Measurements from ENCODE around the gene EFTUD2.

EFTUD2 gene

GRCh38 chr17:44904001-44904984 is 5.0 kb upstream of the EFTUD2 start:
- Histone ChIP-seq H4K5ac (ENCODE audit: low read length) (no peak overlapping the region), H2BK5ac (ENCODE audit: low read length) (no peak overlapping the region), H3K23ac (ENCODE audit: low read length) (no peak overlapping the region), H3K36me3 (ENCODE audit: control insufficient read depth, insufficient read depth, low read length) (no peaks in the 10 kb centered on the region), H3K9ac (ENCODE audit: low read length) (no peak overlapping the region), H2BK120ac (ENCODE audit: low read depth, low read length) (no peak overlapping the region), H2AK5ac (ENCODE audit: low read length) (no peak overlapping the region), H3K4me3 (ENCODE audit: low read length) (no peak overlapping the region), H3K4me1 (ENCODE audit: control insufficient read depth, low read depth, low read length) (no peaks in the 10 kb centered on the region), H3K4ac (ENCODE audit: low read depth, low read length) (no peak overlapping the region), H3K56ac (ENCODE audit: low read length) (no peak overlapping the region), H3K79me2 (ENCODE audit: control insufficient read depth, insufficient read depth, low read length) (no peaks in the 10 kb centered on the region), H3K4me2 (ENCODE audit: low read length) (no peak overlapping the region), H3K27ac (ENCODE audit: low read depth, low read length) (no peak overlapping the region), H2BK15ac (replicated peaks; ENCODE audit: low read depth) (no peak overlapping the region), H3K18ac (ENCODE audit: low read length) (no peak overlapping the region), H4K8ac (ENCODE audit: low read depth, low read length) (no peak overlapping the region), H3K27me3 (ENCODE audit: insufficient read depth, low read length, poor library complexity) (no peaks in the 10 kb centered on the region), H3K79me1 (ENCODE audit: low read length) (no peaks in the 10 kb centered on the region)
- WGBS (ENCODE audit: extremely low coverage, insufficient coverage, low lambda C conversion rate) = no CpG with 5 or more reads among the region's 35 CpGs
- no peak for DNase-seq

GRCh38 chr17:44903012-44903685 is 3.9 kb upstream of the EFTUD2 start:
- Histone ChIP-seq H3K18ac (ENCODE audit: low read length) (no peak overlapping the region), H3K4ac (ENCODE audit: low read depth, low read length) (no peak overlapping the region), H4K5ac (ENCODE audit: low read length) (no peak overlapping the region), H2BK120ac (ENCODE audit: low read depth, low read length) (no peak overlapping the region), H3K27me3 (ENCODE audit: insufficient read depth, low read length, poor library complexity) (no peaks in the 10 kb centered on the region), H2BK5ac (ENCODE audit: low read length) (no peak overlapping the region), H4K8ac (ENCODE audit: low read depth, low read length) (no peak overlapping the region), H3K79me1 (ENCODE audit: low read length) (no peaks in the 10 kb centered on the region), H3K9ac (ENCODE audit: low read length) (no peak overlapping the region), H3K4me3 (ENCODE audit: low read length) (no peak overlapping the region), H2BK15ac (replicated peaks; ENCODE audit: low read depth) (no peak overlapping the region), H3K23ac (ENCODE audit: low read length) (no peak overlapping the region), H3K4me2 (ENCODE audit: low read length) (no peak overlapping the region), H3K27ac (ENCODE audit: low read depth, low read length) (no peak overlapping the region), H3K56ac (ENCODE audit: low read length) (no peak overlapping the region), H3K79me2 (ENCODE audit: control insufficient read depth, insufficient read depth, low read length) (peaks cover 9% of the 10 kb centered on the region), H2AK5ac (ENCODE audit: low read length) (no peak overlapping the region), H3K4me1 (ENCODE audit: control insufficient read depth, low read depth, low read length) (no peaks in the 10 kb centered on the region), H3K36me3 (ENCODE audit: control insufficient read depth, insufficient read depth, low read length) (no peaks in the 10 kb centered on the region)
- no CpG with 5 or more reads among the region's 8 CpGs for WGBS (ENCODE audit: extremely low coverage, insufficient coverage, low lambda C conversion rate)
- DNase-seq = no peak

- no peak overlapping the region for H3K56ac ChIP-seq (ENCODE audit: low read length)
- no peaks in the 10 kb centered on the region for H3K79me1 ChIP-seq (ENCODE audit: low read length)
- H2BK120ac ChIP-seq (ENCODE audit: low read depth, low read length) = no peak overlapping the region
- H3K9ac ChIP-seq (ENCODE audit: low read length) = no peak overlapping the region
- H3K4me3 ChIP-seq (ENCODE audit: low read length) = no peak overlapping the region
- H2BK15ac ChIP-seq (replicated peaks; ENCODE audit: low read depth) = no peak overlapping the region
- no peaks in the 10 kb centered on the region for H3K27me3 ChIP-seq (ENCODE audit: insufficient read depth, low read length, poor library complexity)
- no peaks in the 10 kb centered on the region for H3K36me3 ChIP-seq (ENCODE audit: control insufficient read depth, insufficient read depth, low read length)
- H3K4me1 ChIP-seq (ENCODE audit: control insufficient read depth, low read depth, low read length) = no peaks in the 10 kb centered on the region
- no peak for DNase-seq
- H3K79me2 ChIP-seq (ENCODE audit: control insufficient read depth, insufficient read depth, low read length) = peaks cover 12% of the 10 kb centered on the region
- no peak overlapping the region for H2BK5ac ChIP-seq (ENCODE audit: low read length)
- WGBS (ENCODE audit: extremely low coverage, insufficient coverage, low lambda C conversion rate) = no CpG with 5 or more reads among the region's 17 CpGs
- H3K18ac ChIP-seq (ENCODE audit: low read length) = no peak overlapping the region
- no peak overlapping the region for H3K27ac ChIP-seq (ENCODE audit: low read depth, low read length)
- no peak overlapping the region for H3K4ac ChIP-seq (ENCODE audit: low read depth, low read length)
- no peak overlapping the region for H3K23ac ChIP-seq (ENCODE audit: low read length)
- H2AK5ac ChIP-seq (ENCODE audit: low read length) = no peak overlapping the region
- no peak overlapping the region for H4K5ac ChIP-seq (ENCODE audit: low read length)
- H3K4me2 ChIP-seq (ENCODE audit: low read length) = no peak overlapping the region
- no peak overlapping the region for H4K8ac ChIP-seq (ENCODE audit: low read depth, low read length)
These were observed 3.0 kb upstream of the EFTUD2 start for GRCh38 chr17:44902135-44902760.

GRCh38 chr17:44901411-44901921 is 2.2 kb upstream of the EFTUD2 start:
- no CpG with 5 or more reads among the region's 4 CpGs for WGBS (ENCODE audit: extremely low coverage, insufficient coverage, low lambda C conversion rate)
- Histone ChIP-seq H2BK5ac (ENCODE audit: low read length) (no peak overlapping the region), H4K8ac (ENCODE audit: low read depth, low read length) (no peak overlapping the region)

GRCh38 chr17:44900894-44901293 is 1.6 kb upstream of the EFTUD2 start:
- Histone ChIP-seq H4K5ac (ENCODE audit: low read length) (no peak overlapping the region), H3K4me1 (ENCODE audit: control insufficient read depth, low read depth, low read length) (no peaks in the 10 kb centered on the region), H2BK15ac (replicated peaks; ENCODE audit: low read depth) (no peak overlapping the region), H3K4ac (ENCODE audit: low read depth, low read length) (no peak overlapping the region), H2BK120ac (ENCODE audit: low read depth, low read length) (no peak overlapping the region), H3K4me3 (ENCODE audit: low read length) (no peak overlapping the region), H3K79me2 (ENCODE audit: control insufficient read depth, insufficient read depth, low read length) (peaks cover 13% of the 10 kb centered on the region), H3K79me1 (ENCODE audit: low read length) (peaks cover under 1% of the 10 kb centered on the region), H2BK5ac (ENCODE audit: low read length) (no peak overlapping the region), H3K56ac (ENCODE audit: low read length) (no peak overlapping the region), H2AK5ac (ENCODE audit: low read length) (no peak overlapping the region), H3K27me3 (ENCODE audit: insufficient read depth, low read length, poor library complexity) (no peaks in the 10 kb centered on the region), H3K36me3 (ENCODE audit: control insufficient read depth, insufficient read depth, low read length) (no peaks in the 10 kb centered on the region), H3K23ac (ENCODE audit: low read length) (no peak overlapping the region), H3K27ac (ENCODE audit: low read depth, low read length) (no peak overlapping the region), H3K9ac (ENCODE audit: low read length) (no peak overlapping the region), H3K18ac (ENCODE audit: low read length) (no peak overlapping the region), H4K8ac (ENCODE audit: low read depth, low read length) (no peak overlapping the region), H3K4me2 (ENCODE audit: low read length) (no peak overlapping the region)
- DNase-seq = no peak
- no CpG with 5 or more reads among the region's 3 CpGs for WGBS (ENCODE audit: extremely low coverage, insufficient coverage, low lambda C conversion rate)

More at GRCh38 chr17:44901411-44901921, 2.2 kb upstream of the EFTUD2 start:
- H3K56ac ChIP-seq (ENCODE audit: low read length) = no peak overlapping the region
- H3K18ac ChIP-seq (ENCODE audit: low read length) = no peak overlapping the region
- H3K27ac ChIP-seq (ENCODE audit: low read depth, low read length) = no peak overlapping the region
- H3K4ac ChIP-seq (ENCODE audit: low read depth, low read length) = no peak overlapping the region
- H3K4me3 ChIP-seq (ENCODE audit: low read length) = no peak overlapping the region
- H3K79me2 ChIP-seq (ENCODE audit: control insufficient read depth, insufficient read depth, low read length) = peaks cover 12% of the 10 kb centered on the region
- H2BK120ac ChIP-seq (ENCODE audit: low read depth, low read length) = no peak overlapping the region
- no peak overlapping the region for H3K4me2 ChIP-seq (ENCODE audit: low read length)
- no peaks in the 10 kb centered on the region for H3K79me1 ChIP-seq (ENCODE audit: low read length)
- no peak overlapping the region for H2BK15ac ChIP-seq (replicated peaks; ENCODE audit: low read depth)
- no peak for DNase-seq
- no peak overlapping the region for H2AK5ac ChIP-seq (ENCODE audit: low read length)
- no peak overlapping the region for H4K5ac ChIP-seq (ENCODE audit: low read length)
- no peaks in the 10 kb centered on the region for H3K4me1 ChIP-seq (ENCODE audit: control insufficient read depth, low read depth, low read length)
- no peaks in the 10 kb centered on the region for H3K27me3 ChIP-seq (ENCODE audit: insufficient read depth, low read length, poor library complexity)
- no peak overlapping the region for H3K23ac ChIP-seq (ENCODE audit: low read length)
- H3K9ac ChIP-seq (ENCODE audit: low read length) = no peak overlapping the region
- no peaks in the 10 kb centered on the region for H3K36me3 ChIP-seq (ENCODE audit: control insufficient read depth, insufficient read depth, low read length)
